Stimulated activated CD8-positive, alpha-beta memory T cell treated with anti-CD3 and anti-CD28 coated beads, Interleukin-15, amount 100 ng/mL, for 48 hours (primary cell): ENCODE measurements around the gene APC2.
"Not testable (repeated sequence)": the region's sequence is repeated elsewhere in the genome, so short reads cannot be mapped to it uniquely, and the experiment has no call there.

Experiments
- DNase-seq, 2 donors: peaks; one replicate each; pipeline ENCODE4 v3.0.0-alpha.2; 2020; ENCODE audit warnings: low read depth in 2 of 2

Gene APC2

GRCh38 chr19:1430246-1430645, 19.7 kb upstream of the APC2 start:
- no peak for DNase-seq

- DNase-seq, result no peak
Observed at GRCh38 chr19:1431759-1432506, 18.0 kb upstream of the APC2 start.

GRCh38 chr19:1432507-1432887, 17.4 kb upstream of the APC2 start:
- DNase-seq, result no peak

- DNase-seq, result no peak
Observed at GRCh38 chr19:1433119-1434039, 16.5 kb upstream of the APC2 start.

GRCh38 chr19:1434040-1434366, 15.9 kb upstream of the APC2 start:
- DNase-seq, result no peak

GRCh38 chr19:1434577-1435060, 15.3 kb upstream of the APC2 start:
- no peak for DNase-seq

- DNase-seq, result no peak
Observed at GRCh38 chr19:1435378-1435989, 14.4 kb upstream of the APC2 start.

- DNase-seq, result no peak
Observed at GRCh38 chr19:1437609-1438008, 12.3 kb upstream of the APC2 start.

- DNase-seq, result peak; percentile 90 to 91
Observed at GRCh38 chr19:1438035-1438932, 11.6 kb upstream of the APC2 start, which contains the start of gene RPS15. TSS of gene RPS15 (plus strand) at chr19:1438396. CDS start at chr19:1438426, 30 bp downstream.

- DNase-seq, result no peak
Observed at GRCh38 chr19:1438933-1439354, 11.0 kb upstream of the APC2 start.

GRCh38 chr19:1439525-1440417, 10.2 kb upstream of the APC2 start:
- DNase-seq, result not testable (repeated sequence)

- no peak for DNase-seq
Observed at GRCh38 chr19:1440418-1440801, 9.5 kb upstream of the APC2 start.

GRCh38 chr19:1441022-1441426, 8.9 kb upstream of the APC2 start:
- no peak for DNase-seq

- no peak for DNase-seq
Observed at GRCh38 chr19:1441677-1442438, 8.1 kb upstream of the APC2 start.

GRCh38 chr19:1445185-1445931, 4.6 kb upstream of the APC2 start:
- peak; percentile 71 to 73 for DNase-seq

- no peak for DNase-seq
Observed at GRCh38 chr19:1445932-1446712, 3.8 kb upstream of the APC2 start.

GRCh38 chr19:1446713-1447481, 3.0 kb upstream of the APC2 start:
- DNase-seq, result no peak
